KMS-11 (cell line): ENCODE measurements around the gene BAZ1A.

Source experiments
- H2AFZ ChIP-seq: fragments of 200-600 bp; sonication (generic); 2 replicates; pipeline ENCODE4 v1.6.1; 2016; ENCODE audit warnings: antibody characterized with exemption, mixed run types, low read depth
- H3K27ac ChIP-seq: fragments of 200-600 bp; sonication (generic); 2 replicates; pipeline ENCODE4 v1.6.1; 2016; ENCODE audit warnings: mild to moderate bottlenecking, mixed run types
- H3K27me3 ChIP-seq: fragments of 200-600 bp; sonication (generic); 2 replicates; pipeline ENCODE4 v1.6.1; 2017; ENCODE audit warnings: mild to moderate bottlenecking, low read depth, mixed run types, moderate library complexity; ENCODE audit not compliant: insufficient read depth
- H3K36me3 ChIP-seq: fragments of 200-600 bp; sonication (generic); 2 replicates; pipeline ENCODE4 v1.6.1; 2017; ENCODE audit warnings: mild to moderate bottlenecking, mixed run types; ENCODE audit not compliant: insufficient read depth
- H3K4me1 ChIP-seq: fragments of 200-600 bp; sonication (generic); 2 replicates; pipeline ENCODE4 v1.6.1; 2016; ENCODE audit warnings: mild to moderate bottlenecking, low read depth, mixed run types; ENCODE audit not compliant: poor library complexity, severe bottlenecking
- H3K4me2 ChIP-seq: fragments of 200-600 bp; sonication (generic); 2 replicates; pipeline ENCODE4 v1.7.0; 2016; ENCODE audit warnings: mild to moderate bottlenecking, mixed run types
- H3K4me3 ChIP-seq: fragments of 200-600 bp; sonication (generic); IDR thresholded peaks from 2 replicates; pipeline ENCODE4 v1.6.1; 2017; ENCODE audit warnings: low read depth, low read length, mixed read lengths; ENCODE audit not compliant: insufficient read depth
- H3K79me2 ChIP-seq: fragments of 200-600 bp; sonication (generic); 2 replicates; pipeline ENCODE4 v1.6.1; 2016; ENCODE audit warnings: low read depth, mixed run types; ENCODE audit not compliant: insufficient read depth
- H3K9ac ChIP-seq: fragments of 200-600 bp; sonication (generic); 2 replicates; pipeline ENCODE4 v1.6.1; 2016; ENCODE audit warnings: mild to moderate bottlenecking, mixed run types
- H4K20me1 ChIP-seq: fragments of 200-600 bp; sonication (generic); 2 replicates; pipeline ENCODE4 v1.6.1; 2016; ENCODE audit warnings: mild to moderate bottlenecking, mixed run types; ENCODE audit not compliant: insufficient read depth
- CTCF ChIP-seq: fragments of 200-600 bp; sonication (generic); conservative IDR thresholded peaks from 2 replicates; pipeline ENCODE4 v1.6.1; 2017; ENCODE audit warnings: low read depth, mild to moderate bottlenecking, antibody characterized with exemption, low read length, moderate library complexity, mixed read lengths

Gene BAZ1A

GRCh38 chr14:34873589-34874385 is 1.4 kb downstream of the BAZ1A start:
- Histone ChIP-seq H3K27ac (peak overlapping the region; percentile 97), H3K4me2 (peak overlapping the region; percentile 88), H3K27me3 (no peaks in the 10 kb centered on the region), H3K79me2 (peaks cover 46% of the 10 kb centered on the region), H4K20me1 (no peaks in the 10 kb centered on the region), H3K4me3 (no peak overlapping the region), H3K9ac (peak overlapping the region; percentile 93), H3K4me1 (peaks cover 17% of the 10 kb centered on the region), H3K36me3 (no peaks in the 10 kb centered on the region), H2AFZ (peak overlapping the region; percentile 69)
- no peak for TF ChIP-seq CTCF

- no peaks in the 10 kb centered on the region for H4K20me1 ChIP-seq
- no peak for TF ChIP-seq CTCF
- peak overlapping the region; percentile 93 for H3K9ac ChIP-seq
- no peak overlapping the region for H3K4me3 ChIP-seq
- H3K27me3 ChIP-seq, result no peaks in the 10 kb centered on the region
- peak overlapping the region; percentile 88 for H3K4me2 ChIP-seq
- no peaks in the 10 kb centered on the region for H3K36me3 ChIP-seq
- H3K79me2 ChIP-seq, result peaks cover 52% of the 10 kb centered on the region
- H3K4me1 ChIP-seq, result peaks cover 17% of the 10 kb centered on the region
- peak overlapping the region; percentile 97 for H3K27ac ChIP-seq
- H2AFZ ChIP-seq, result peak overlapping the region; percentile 69; the same call in 1 of the 2 replicates
Observed at GRCh38 chr14:34872822-34873588, 2.2 kb downstream of the BAZ1A start.

GRCh38 chr14:34867199-34867598 is 8.0 kb downstream of the BAZ1A start:
- H3K27me3 ChIP-seq, result no peaks in the 10 kb centered on the region
- H3K79me2 ChIP-seq, result peaks cover 59% of the 10 kb centered on the region
- no peak overlapping the region for H2AFZ ChIP-seq
- no peaks in the 10 kb centered on the region for H3K36me3 ChIP-seq
- no peak overlapping the region for H3K27ac ChIP-seq
- H3K4me3 ChIP-seq, result no peak overlapping the region
- no peak overlapping the region for H3K9ac ChIP-seq
- no peak overlapping the region for H3K4me2 ChIP-seq
- no peaks in the 10 kb centered on the region for H4K20me1 ChIP-seq
- H3K4me1 ChIP-seq, result peaks cover 6% of the 10 kb centered on the region
- TF ChIP-seq CTCF, result no peak

- Histone ChIP-seq H3K27ac (no peak overlapping the region), H3K27me3 (no peaks in the 10 kb centered on the region), H3K79me2 (peaks cover 48% of the 10 kb centered on the region), H3K9ac (no peak overlapping the region), H3K36me3 (no peaks in the 10 kb centered on the region), H3K4me2 (no peak overlapping the region), H3K4me1 (no peaks in the 10 kb centered on the region), H4K20me1 (no peaks in the 10 kb centered on the region), H3K4me3 (no peak overlapping the region), H2AFZ (no peak overlapping the region)
- TF ChIP-seq CTCF, result no peak
Observed at GRCh38 chr14:34865889-34866574, 9.1 kb downstream of the BAZ1A start.
